Hypothalamus (tissue), 51 donors: Measurements from ENCODE around the gene PIGZ.
A peak's percentile ranks its signal among the peaks of the same experiment; 100 is the strongest.

ENCODE experiments used
- DNase-seq, 51 donors: peaks; one replicate each; lab custom pipeline; 2025; lab: John Stamatoyannopoulos, UW

The PIGZ gene

DNA sequence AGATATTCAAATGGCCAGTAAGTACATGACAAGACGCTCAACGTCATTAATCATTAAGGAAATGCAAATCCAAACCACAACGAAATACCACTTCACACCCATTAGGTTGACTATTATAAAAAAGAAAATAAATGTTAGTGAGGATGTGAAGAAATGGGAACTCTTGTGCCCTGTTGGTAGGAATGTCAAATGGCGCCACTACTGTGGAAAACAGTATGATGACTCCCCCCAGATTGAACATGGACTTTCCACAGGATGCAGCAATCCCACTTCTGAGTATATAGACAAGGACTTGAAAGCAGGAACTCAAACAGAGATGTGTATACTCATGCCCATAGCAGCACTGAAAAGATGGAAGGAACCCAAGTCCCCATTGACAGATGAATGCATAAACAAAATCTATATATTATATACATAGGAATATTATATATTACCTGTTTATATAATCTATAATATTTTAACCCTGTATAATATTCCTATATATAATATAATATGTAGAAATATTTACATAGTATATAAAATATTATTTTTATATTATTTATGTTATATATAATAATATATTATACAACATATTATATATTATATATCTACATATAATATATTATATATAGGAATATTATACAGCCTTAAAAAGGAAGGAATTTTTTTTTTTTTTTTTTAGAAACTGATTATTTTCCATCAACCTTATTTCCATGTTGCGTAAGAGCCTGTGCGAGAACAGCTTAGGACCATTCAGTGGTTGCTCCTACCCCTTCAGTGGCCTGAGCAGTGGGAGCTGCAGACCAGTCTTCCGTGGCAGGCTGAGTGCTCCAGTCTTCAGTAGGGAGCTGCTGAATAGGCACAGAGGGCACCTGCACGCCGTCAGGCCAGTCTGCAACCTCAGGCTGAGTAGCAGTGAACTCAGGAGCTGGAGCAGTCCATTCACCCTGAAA, 17.6 kb upstream of the PIGZ start:
- DNase-seq, result no peak

- DNase-seq, result no peak
Observed at GRCh38 chr3:196985298-196985697, 16.7 kb upstream of the PIGZ start.

DNA sequence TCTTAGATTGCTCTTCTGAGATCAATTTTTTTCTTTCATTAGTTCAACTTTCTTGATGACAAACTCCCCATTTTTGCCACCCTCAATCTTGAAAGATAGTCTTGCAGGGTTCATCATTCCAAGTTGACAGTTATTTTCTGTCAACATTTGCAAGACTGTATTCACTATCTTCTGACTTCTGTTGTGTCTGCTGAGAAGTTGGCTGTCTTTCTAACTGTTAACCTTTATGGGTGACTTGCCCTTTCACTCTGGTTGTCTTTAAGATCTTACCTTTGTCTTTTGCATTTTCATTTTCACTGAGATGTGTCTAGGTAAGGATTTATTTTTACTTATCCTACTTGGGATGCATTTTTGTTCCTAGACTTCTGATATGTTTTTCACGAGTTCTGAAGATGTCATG, 14.6 kb upstream of the PIGZ start:
- no peak for DNase-seq

DNA sequence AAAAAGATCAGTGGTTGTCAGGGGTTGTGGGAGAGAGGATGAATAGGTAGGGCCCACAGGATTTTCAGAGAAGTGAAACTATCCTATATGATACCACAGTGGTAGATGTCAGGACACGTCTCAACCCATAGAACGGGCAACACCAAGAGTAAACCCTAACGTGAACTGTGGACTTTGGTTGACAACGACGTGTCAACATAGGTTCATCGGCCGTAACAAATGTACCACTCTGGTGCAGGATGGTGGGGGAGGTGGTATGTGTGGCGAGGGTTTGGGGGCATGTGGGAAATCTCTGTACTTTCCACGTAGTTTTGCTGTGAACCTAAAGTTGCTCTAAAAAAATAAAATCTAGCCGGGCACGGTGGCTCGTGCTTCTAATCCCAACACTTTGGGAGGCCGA, 13.0 kb upstream of the PIGZ start:
- no peak for DNase-seq

DNA sequence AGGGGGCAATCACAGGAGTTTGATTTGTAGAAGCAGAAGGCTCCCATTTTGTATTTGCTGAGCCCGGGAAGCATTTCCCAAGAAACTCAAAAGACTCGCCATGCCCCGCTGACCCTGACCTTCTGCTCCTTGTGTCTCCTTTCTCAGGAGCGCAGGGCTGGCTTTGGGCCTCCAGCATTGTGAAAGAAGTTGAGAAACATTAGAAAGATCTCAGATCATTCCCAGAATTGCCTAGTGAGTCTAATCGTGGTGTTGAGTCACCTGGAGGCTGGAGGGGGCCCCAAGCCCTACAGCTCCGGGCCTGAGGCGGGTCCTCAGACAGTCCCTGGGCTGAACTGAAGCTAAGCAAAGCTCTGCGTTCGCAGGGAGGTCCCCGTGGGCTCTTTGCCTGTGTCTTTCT, 10.9 kb upstream of the PIGZ start:
- peak in 1 of 51 donors; percentile 30 for DNase-seq

DNA sequence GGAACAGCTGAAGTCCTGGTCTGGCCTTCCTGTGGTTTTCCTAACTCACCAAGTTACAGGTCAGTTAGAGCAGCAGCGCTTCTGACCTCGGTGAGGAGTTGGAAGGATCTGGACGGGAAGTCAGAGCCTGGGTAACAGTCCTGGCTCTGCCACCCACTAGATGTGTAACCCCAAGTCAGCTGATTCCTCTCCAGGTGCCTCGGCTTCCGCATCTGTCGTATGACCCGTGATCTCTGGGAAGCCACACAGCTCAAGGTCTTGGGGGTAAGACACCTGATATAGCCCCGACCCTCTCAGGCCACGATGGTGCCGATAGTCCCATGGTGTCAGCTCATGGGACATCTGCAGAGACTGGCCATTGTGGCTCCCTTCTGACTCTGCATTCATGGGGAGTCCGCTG, 8.3 kb upstream of the PIGZ start:
- DNase-seq, result no peak

DNA sequence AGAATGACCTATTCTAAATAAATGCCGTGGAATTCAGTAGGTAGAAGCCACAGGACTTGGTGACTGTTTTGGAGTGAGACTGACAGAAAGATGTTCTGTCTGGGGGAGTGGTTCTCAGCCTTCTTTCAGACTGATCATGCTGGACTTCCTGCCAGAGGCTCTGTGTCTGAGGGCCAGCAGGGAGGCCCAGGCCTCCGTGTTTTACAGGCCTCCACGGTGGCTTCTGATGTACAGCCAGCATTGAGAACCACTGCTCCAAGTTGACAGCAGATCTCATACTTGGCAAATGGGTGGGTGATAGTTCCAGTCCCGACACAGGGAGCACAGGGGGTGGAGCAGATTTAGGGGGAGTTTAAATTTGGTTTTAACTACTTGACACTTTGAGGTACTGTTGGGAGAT, 6.7 kb upstream of the PIGZ start:
- DNase-seq, result no peak

- DNase-seq, result no peak
Observed at GRCh38 chr3:196974661-196975060, 6.0 kb upstream of the PIGZ start.

DNA sequence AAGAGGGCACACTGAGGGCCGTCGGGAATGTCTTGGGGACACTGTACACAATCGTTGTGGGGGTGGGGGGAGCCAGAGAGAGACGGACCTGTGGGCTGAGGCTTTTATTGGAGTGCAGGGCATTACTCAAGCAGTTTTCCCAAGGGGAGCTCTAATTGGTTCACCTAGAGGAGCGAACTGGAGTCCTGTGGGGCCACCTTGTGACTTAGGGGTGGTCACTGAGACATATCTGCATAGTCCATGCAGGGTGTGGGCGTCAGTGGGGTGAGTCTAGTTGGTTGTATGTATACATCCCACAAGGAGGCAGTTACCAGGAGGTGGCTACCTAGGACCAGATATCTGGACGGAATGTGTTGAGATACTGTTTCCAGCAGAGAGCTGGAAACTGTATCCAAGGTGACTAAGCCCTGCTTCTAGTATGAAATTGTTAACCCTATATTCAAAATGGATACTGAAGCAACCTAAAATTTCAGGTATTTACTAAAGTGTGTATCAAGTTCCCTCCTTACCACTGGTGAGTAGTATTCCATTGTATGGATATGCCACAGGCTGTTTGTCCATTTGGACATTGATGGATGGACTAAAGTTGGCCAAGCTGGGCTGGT, 2.6 kb upstream of the PIGZ start:
- no peak for DNase-seq

DNA sequence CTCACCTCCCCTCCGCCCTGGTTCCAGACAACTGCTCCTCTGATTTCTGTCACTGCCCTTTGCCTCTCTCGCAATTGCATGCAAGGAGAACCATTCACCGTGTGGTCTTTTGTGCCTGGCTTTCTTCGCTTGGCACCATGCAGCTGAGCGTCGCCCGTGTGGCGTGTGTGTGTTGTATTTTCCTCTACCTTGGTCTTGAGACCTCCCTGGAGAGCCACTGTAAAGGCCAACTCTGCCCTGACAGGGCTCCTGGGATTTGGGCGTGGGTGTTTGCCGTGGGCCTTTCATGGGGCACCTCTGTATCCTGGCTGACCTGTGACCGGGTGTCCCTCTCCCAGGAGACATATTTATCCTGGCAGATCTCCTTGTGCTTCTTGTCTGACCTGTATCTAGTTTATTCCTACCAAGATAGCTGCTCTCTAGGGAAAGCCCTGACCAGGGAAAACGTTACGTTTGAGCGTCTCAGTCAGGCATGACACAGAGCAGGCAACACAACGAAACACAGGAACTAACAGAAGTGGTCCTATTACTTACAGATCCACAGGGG, 2.0 kb upstream of the PIGZ start:
- no peak for DNase-seq

GRCh38 chr3:196969660-196970546, 1.3 kb upstream of the PIGZ start:
- DNase-seq, result peak in 31 of 51 donors; percentile 8 to 70 (median 29)

GRCh38 chr3:196969134-196969659, 564 bp upstream of the PIGZ start:
- peak in 9 of 51 donors; percentile 10 to 46 (median 19) for DNase-seq

DNA sequence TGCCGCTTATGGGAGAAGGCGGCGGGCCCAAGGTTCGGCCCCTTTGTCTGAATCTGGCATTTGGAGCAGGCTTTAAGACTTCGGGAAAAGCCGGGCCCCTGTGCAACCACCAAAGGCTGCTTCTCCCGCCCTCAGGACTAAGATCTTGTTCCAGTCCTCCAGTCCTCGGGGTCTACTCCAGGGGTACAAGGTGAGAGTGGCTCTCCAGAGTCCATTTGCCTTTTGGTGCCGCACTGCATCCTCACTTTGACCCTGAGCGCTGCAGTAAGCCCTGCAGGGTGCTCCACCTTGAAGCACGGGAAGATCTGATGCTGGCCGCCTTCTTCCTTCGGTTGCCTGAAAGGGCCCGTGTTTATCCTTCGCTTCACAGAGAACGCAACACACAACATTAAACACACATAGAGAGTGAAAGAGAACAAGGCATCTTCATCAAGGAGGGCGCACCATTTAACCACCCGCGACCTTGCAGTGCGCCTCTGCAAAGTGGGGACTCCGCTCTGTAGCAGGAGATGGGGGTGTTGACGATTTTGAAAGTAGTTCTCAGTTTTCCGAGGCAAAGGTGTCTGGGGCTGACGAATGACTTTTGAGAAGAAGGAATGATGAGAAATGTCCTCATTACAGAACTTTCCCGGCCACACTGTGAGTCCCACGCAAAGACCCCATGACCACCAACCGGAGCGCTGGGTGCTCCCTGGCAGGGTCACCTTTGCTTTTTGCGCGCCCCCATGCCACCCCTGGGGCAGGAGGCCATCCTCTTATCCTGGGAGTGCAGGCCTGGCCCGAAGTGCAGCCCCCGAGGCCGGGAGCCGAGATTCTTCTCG, 1.0 kb downstream of the PIGZ start:
- no peak for DNase-seq

GRCh38 chr3:196966526-196967401, 1.9 kb downstream of the PIGZ start:
- DNase-seq, result peak in 10 of 51 donors; percentile 10 to 40 (median 19)

- DNase-seq, result no peak
Observed at GRCh38 chr3:196965804-196966173, 2.8 kb downstream of the PIGZ start.

GRCh38 chr3:196965112-196965803, 3.4 kb downstream of the PIGZ start:
- no peak for DNase-seq

DNA sequence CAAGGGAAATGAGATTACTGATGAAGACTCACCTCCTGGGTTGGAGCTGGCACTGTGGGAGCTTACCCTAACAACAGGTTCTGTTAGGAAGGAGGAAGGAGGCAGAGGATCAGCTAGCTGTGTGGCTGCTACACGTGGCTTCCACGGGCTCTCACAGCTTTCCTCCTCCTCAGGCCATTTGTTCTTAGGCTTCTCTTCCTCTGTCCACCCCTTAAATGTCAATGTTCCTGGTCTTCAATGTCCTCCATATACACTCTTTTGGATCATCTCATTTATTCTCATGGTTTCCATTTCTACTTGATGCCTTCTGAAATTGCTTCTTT, 5.0 kb downstream of the PIGZ start:
- no peak for DNase-seq

DNA sequence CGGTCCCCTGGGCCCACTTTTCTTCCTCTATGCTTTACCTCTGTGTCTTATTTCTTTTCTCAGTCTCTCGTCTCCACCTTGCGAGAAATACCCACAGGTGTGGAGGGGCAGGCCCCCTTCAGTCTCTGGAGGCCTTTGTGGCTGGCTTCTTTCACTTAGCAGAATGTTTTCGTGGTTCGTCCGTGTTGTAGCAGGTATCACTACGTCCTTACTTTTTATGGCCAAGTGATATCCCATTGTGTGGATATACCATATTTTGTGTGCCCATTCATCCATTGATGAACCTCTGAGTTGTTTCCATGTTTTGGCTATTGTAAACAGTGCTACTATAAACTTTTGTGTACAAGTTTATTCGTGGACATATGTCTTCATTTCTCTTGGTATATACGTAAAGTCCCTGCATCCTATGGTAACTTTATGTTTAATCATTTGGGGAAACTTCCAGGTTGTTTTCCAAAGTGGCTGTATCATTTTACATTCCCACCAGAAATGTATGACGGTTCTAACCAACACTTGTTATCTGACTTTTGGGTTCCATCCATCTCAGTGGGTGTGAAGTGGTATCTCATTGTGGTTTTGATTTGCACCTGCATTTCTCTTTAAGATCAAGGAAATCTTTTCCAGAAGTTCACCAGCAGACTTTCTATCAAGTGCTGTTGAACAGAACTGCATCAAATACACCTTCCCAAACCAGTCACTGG, 5.6 kb downstream of the PIGZ start:
- DNase-seq, result no peak
